Endothelial cell of umbilical vein (primary cell): Measurements from ENCODE around the gene ATP2B2. TPM values are rescaled to one million over a fixed set of nuclear protein-coding genes. Genes with fewer than 3 reads are reported as not detected.

Experiments
- BruUV-seq: library from RNA; stranded (reverse); fragments of 400-500 nt; replicated peaks from 2 replicates; lab custom pipeline; 2021; lab: Mats Ljungman, UMichigan
- CTCF ChIA-PET: fragments of 300-600, 350-600 bp; sonication (Branson Sonifier 250); formaldehyde crosslinking; loops from one replicate; lab custom pipeline; 2021; ENCODE audit warnings: antibody characterized with exemption, inconsistent platforms; lab: Charles Lee
- POLR2A ChIA-PET: fragments of 300-600, 350-600 bp; sonication (Branson Sonifier 250); formaldehyde crosslinking; loops from one replicate; lab custom pipeline; 2021; ENCODE audit warnings: antibody characterized with exemption, inconsistent platforms; lab: Charles Lee
- DNase-seq: peaks from one replicate; pipeline ENCODE4 v3.0.0-alpha.2; 2011; ENCODE audit warnings: low read depth, low spot score
- FAIRE-seq: peaks from 2 replicates; lab custom pipeline; 2011; peaks lifted over from hg19 to GRCh38; lab: Jason Lieb, UNC
- H2AFZ ChIP-seq: 2 replicates; pipeline ENCODE4 v1.6.0; 2012; ENCODE audit warnings: low read depth, low read length, control low read depth, inconsistent platforms
- H3K27ac ChIP-seq: 2 replicates; pipeline ENCODE4 v1.5.1; 2011; ENCODE audit warnings: low read depth, mild to moderate bottlenecking, control low read depth, low read length, moderate library complexity; ENCODE audit not compliant: insufficient read depth
- H3K27me3 ChIP-seq, 2 experiments: 2 replicates each; pipeline versions ENCODE4 v1.6.0 to v1.6.1; 2011; ENCODE audit warnings: low read length in 2 of 2, mixed read lengths in 1 of 2; ENCODE audit not compliant: control insufficient read depth in 2 of 2, insufficient read depth in 2 of 2
- H3K36me3 ChIP-seq, 2 experiments: 2 replicates in 1 of 2; 3 replicates in 1 of 2; pipeline ENCODE4 v1.5.1; 2011; ENCODE audit warnings: low read length in 2 of 2, mild to moderate bottlenecking in 1 of 2, moderate library complexity in 1 of 2; ENCODE audit not compliant: control insufficient read depth in 2 of 2, insufficient read depth in 2 of 2; ENCODE audit errors: extremely low read depth in 1 of 2
- H3K4me1 ChIP-seq: 3 replicates; pipeline ENCODE4 v1.5.1; 2011; ENCODE audit warnings: mild to moderate bottlenecking, low read length; ENCODE audit not compliant: control insufficient read depth, insufficient read depth; ENCODE audit errors: extremely low read depth
- H3K4me2 ChIP-seq: 2 replicates; pipeline ENCODE4 v1.6.1; 2011; ENCODE audit warnings: low read length, control low read depth, mixed read lengths; ENCODE audit not compliant: insufficient read depth
- H3K4me3 ChIP-seq, 3 experiments: fragments of 200-600 bp in 1 of 3; sonication (generic), shearing (Covaris generic) in 1 of 3; replicated peaks in 1 of 3; 2 replicates each; pipeline ENCODE4 v1.5.1; 2011 to 2016; ENCODE audit warnings: control low read depth in 3 of 3, low read length in 3 of 3, mild to moderate bottlenecking in 2 of 3, inconsistent platforms in 1 of 3, low read depth in 1 of 3, moderate library complexity in 1 of 3; ENCODE audit not compliant: insufficient read depth in 1 of 3
- H3K79me2 ChIP-seq: 2 replicates; pipeline ENCODE4 v1.6.0; 2012; ENCODE audit warnings: low read length, inconsistent platforms; ENCODE audit not compliant: control insufficient read depth, insufficient read depth
- H3K9ac ChIP-seq: replicated peaks from 2 replicates; pipeline ENCODE3; 2011; ENCODE audit warnings: low read length, control low read depth; ENCODE audit not compliant: insufficient read depth; ENCODE audit errors: extremely low read depth
- H3K9me1 ChIP-seq: replicated peaks from 3 replicates; pipeline ENCODE4 v1.6.0; 2011; ENCODE audit warnings: mild to moderate bottlenecking, low read length; ENCODE audit not compliant: control insufficient read depth, insufficient read depth; ENCODE audit errors: extremely low read depth
- H3K9me3 ChIP-seq: replicated peaks from 2 replicates; pipeline ENCODE4 v1.5.1; 2012; ENCODE audit warnings: low read length, inconsistent platforms; ENCODE audit not compliant: control insufficient read depth, insufficient read depth
- H4K20me1 ChIP-seq: replicated peaks from 2 replicates; pipeline ENCODE3; 2011; ENCODE audit warnings: mild to moderate bottlenecking, low read length; ENCODE audit not compliant: control insufficient read depth, insufficient read depth; ENCODE audit errors: extremely low read depth
- CTCF ChIP-seq, 2 donors: IDR thresholded peaks; 1 replicate in 1 of 2; 2 replicates in 1 of 2; pipeline ENCODE4 v1.5.1; 2011; ENCODE audit warnings: low read length in 2 of 2, mild to moderate bottlenecking in 2 of 2, moderate library complexity in 2 of 2, control low read depth in 1 of 2, inconsistent platforms in 1 of 2, low read depth in 1 of 2; ENCODE audit not compliant: insufficient read depth in 1 of 2; ENCODE audit errors: extremely low read depth in 1 of 2
- EZH2 ChIP-seq: IDR thresholded peaks from 2 replicates; pipeline ENCODE4 v1.6.1; 2012; ENCODE audit warnings: borderline replicate concordance, low read depth, mild to moderate bottlenecking, moderate library complexity, low read length, inconsistent platforms; ENCODE audit not compliant: severe bottlenecking
- FOS ChIP-seq: IDR thresholded peaks from 2 replicates; pipeline ENCODE4 v1.6.1; 2011; ENCODE audit warnings: mild to moderate bottlenecking, low read length, moderate library complexity, borderline replicate concordance; ENCODE audit not compliant: insufficient read depth
- GATA2 ChIP-seq: IDR thresholded peaks from 2 replicates; pipeline ENCODE4 v1.7.0; 2011; ENCODE audit warnings: low read depth, mild to moderate bottlenecking, moderate library complexity, mixed read lengths, low read length; ENCODE audit not compliant: insufficient read length, insufficient read depth
- JUN ChIP-seq: IDR thresholded peaks from 2 replicates; pipeline ENCODE4 v1.6.1; 2011; ENCODE audit warnings: borderline replicate concordance, low read depth; ENCODE audit not compliant: insufficient read length, insufficient read depth
- MAX ChIP-seq: IDR thresholded peaks from 2 replicates; pipeline ENCODE4 v1.6.1; 2011; ENCODE audit not compliant: insufficient read depth, insufficient read length
- MYC ChIP-seq: IDR thresholded peaks from one replicate; pipeline ENCODE4 v1.6.1; 2011; ENCODE audit warnings: mild to moderate bottlenecking, low read depth, low read length
- POLR2A ChIP-seq: IDR thresholded peaks from 2 replicates; pipeline ENCODE4 v1.6.1; 2012; ENCODE audit warnings: low read depth, mild to moderate bottlenecking, control low read depth, low read length
- POLR2AphosphoS5 ChIP-seq: IDR thresholded peaks from 2 replicates; pipeline ENCODE4 v1.6.1; 2012; ENCODE audit warnings: low read depth, mild to moderate bottlenecking, control low read depth, low read length, moderate library complexity; ENCODE audit not compliant: insufficient read depth
- dilution Hi-C: fragments of 300-500 bp; cut with MboI; formaldehyde crosslinking; loops from one replicate; pipeline ENCODE4 v1.15.0; 2019; ENCODE audit warnings: low sequenced_read_pairs; ENCODE audit not compliant: extremely low pct_ligation_motif_present
- intact Hi-C: fragments of 100-400 bp; cut with micrococcal nuclease; formaldehyde crosslinking; loops from one replicate; pipeline ENCODE4 v1.10.0; 2022
- polyA plus RNA-seq, 4 experiments: library from polyadenylated mRNA; depleted of rRNA in 3 of 4; stranded (reverse) in 3 of 4; unstranded in 1 of 4; fragments of >200 nt; gene quantifications; 2 replicates each; pipeline versions ENCODE4 v1.2.1 to v1.2.3, GENCODE V29; 2011 to 2012; ENCODE audit warnings: missing spikeins in 1 of 4
- total RNA-seq: library from RNA; stranded (reverse); gene quantifications from 2 replicates; pipeline ENCODE4 v1.2.3, GENCODE V29; 2021

The ATP2B2 gene
- total and polyA plus RNA-seq, 2 donors (not counting 3 experiments of a cell fraction or from before 2014, with no cell fraction given): not detected

GRCh38 chr3:10483364-10483675 lies 22.1 kb downstream of the ATP2B2 start:
- no peak overlapping the region for H3K4me3 ChIP-seq
- no peaks in the 10 kb centered on the region for H3K9me3 ChIP-seq
- H2AFZ ChIP-seq: no peak overlapping the region
- no peaks in the 10 kb centered on the region for H3K9me1 ChIP-seq
- DNase-seq (no peak), FAIRE-seq (no peak)
- no peak overlapping the region for H3K9ac ChIP-seq
- H3K4me1 ChIP-seq: no peaks in the 10 kb centered on the region
- no peaks in the 10 kb centered on the region for H4K20me1 ChIP-seq
- H3K36me3 ChIP-seq: no peaks in the 10 kb centered on the region
- H3K27ac ChIP-seq: no peak overlapping the region
- intact Hi-C loops: no loop called here
- ChIA-PET POLR2A (no interaction called here), CTCF (no interaction called here)
- dilution Hi-C loops: no loop called here
- H3K4me2 ChIP-seq: no peak overlapping the region
- TF ChIP-seq GATA2 (no peak), POLR2AphosphoS5 (no peak), MYC (no peak), JUN (no peak), CTCF (IDR thresholded peaks at IDR 0.05; ENCODE audit: extremely low read depth in 1 of 2, insufficient read depth in 1 of 2, low read depth in 1 of 2, low read length in 2 of 2) (no peak), MAX (no peak), EZH2 (no peak), FOS (no peak), POLR2A (no peak)
- BruUV-seq: no TSS peak
- no peaks in the 10 kb centered on the region for H3K27me3 ChIP-seq
- H3K79me2 ChIP-seq: no peaks in the 10 kb centered on the region
